ACC112 (cell line): ENCODE data around the gene DDR2.
"Not testable (repeated sequence)": the region's sequence is repeated elsewhere in the genome, so short reads cannot be mapped to it uniquely, and the experiment has no call there.

Experiments used
- H2AFZ ChIP-seq: fragments of 200-600 bp; sonication (generic); one replicate; pipeline ENCODE4 v1.6.0; 2017; ENCODE audit warnings: antibody characterized with exemption, low read length; ENCODE audit not compliant: unreplicated experiment
- H3K27ac ChIP-seq: fragments of 200-600 bp; sonication (generic); 2 replicates; pipeline ENCODE4 v1.5.1; 2014; ENCODE audit warnings: low read depth, mild to moderate bottlenecking, antibody characterized with exemption, low read length, moderate library complexity
- H3K27me3 ChIP-seq: fragments of 200-600 bp; sonication (generic); 2 replicates; pipeline ENCODE4 v1.6.1; 2014; ENCODE audit warnings: mild to moderate bottlenecking, antibody characterized with exemption, low read length, moderate library complexity, mixed read lengths; ENCODE audit not compliant: insufficient read depth
- H3K36me3 ChIP-seq: fragments of 200-600 bp; sonication (generic); 2 replicates; pipeline ENCODE4 v1.6.1; 2016; ENCODE audit warnings: mild to moderate bottlenecking, antibody characterized with exemption, low read length, moderate library complexity, mixed read lengths; ENCODE audit not compliant: insufficient read depth
- H3K4me1 ChIP-seq: fragments of 200-600 bp; sonication (generic); one replicate; pipeline ENCODE4 v1.6.1; 2016; ENCODE audit warnings: low read length, mixed read lengths; ENCODE audit not compliant: insufficient read depth, unreplicated experiment, control insufficient read depth
- H3K4me3 ChIP-seq: fragments of 200-600 bp; sonication (generic); 2 replicates; pipeline ENCODE4 v1.5.1; 2014; ENCODE audit warnings: mild to moderate bottlenecking, low read depth, low read length
- H3K79me2 ChIP-seq: fragments of 200-600 bp; sonication (generic); one replicate; pipeline ENCODE4 v1.6.0; 2016; ENCODE audit warnings: low read length; ENCODE audit not compliant: control insufficient read depth, unreplicated experiment, insufficient read depth

The DDR2 gene

DNA sequence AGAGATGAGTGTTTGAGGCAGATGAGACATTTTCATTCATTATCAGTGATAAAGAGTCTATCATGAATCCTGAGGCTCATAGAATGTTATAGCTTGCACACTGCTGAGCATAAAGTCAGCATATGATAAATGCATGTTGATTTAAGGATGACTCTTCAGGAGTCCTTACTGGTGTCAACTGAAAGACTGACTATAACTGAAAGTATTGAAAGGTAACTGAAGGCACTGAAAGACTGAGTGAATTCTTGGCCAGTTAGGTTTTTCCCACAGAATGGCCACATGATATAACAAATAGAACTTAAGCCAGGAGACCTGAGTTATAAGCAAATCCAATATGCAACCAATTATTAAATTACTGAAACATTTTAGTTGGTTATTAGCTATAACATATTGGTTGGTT lies 89.2 kb downstream of the DDR2 start:
- peaks cover 28% of the 10 kb centered on the region for H3K79me2 ChIP-seq
- peaks cover 19% of the 10 kb centered on the region for H3K36me3 ChIP-seq
- H3K27ac ChIP-seq: peak overlapping the region; percentile 17; the same call in 1 of the 2 replicates
- peaks cover 25% of the 10 kb centered on the region for H3K4me1 ChIP-seq
- H3K27me3 ChIP-seq: no peaks in the 10 kb centered on the region
- no peak overlapping the region for H2AFZ ChIP-seq
- no peak overlapping the region for H3K4me3 ChIP-seq

DNA sequence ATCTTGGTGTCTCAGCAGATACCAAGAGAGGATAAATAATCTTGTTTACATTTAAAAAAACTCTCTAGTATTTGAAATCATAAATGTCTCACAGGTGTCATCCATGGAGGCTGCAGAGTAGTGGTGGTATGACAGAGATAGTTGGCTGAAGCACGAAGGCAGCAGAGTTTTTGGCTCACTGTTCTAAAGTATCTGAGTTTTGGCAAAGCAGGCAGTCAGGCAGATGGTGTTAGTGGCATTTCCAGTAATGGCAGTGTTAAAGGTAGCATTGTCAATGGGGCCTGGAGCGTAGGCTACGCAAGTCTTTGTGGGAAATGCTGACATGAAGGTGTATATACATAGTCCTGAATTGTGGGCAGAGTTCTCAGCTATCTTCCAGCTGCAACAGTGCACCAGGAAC lies 89.8 kb downstream of the DDR2 start:
- no peaks in the 10 kb centered on the region for H3K27me3 ChIP-seq
- H3K36me3 ChIP-seq: peaks cover 19% of the 10 kb centered on the region
- H3K4me3 ChIP-seq: no peak overlapping the region
- H2AFZ ChIP-seq: no peak overlapping the region
- H3K4me1 ChIP-seq: peaks cover 24% of the 10 kb centered on the region
- H3K79me2 ChIP-seq: peaks cover 28% of the 10 kb centered on the region
- no peak overlapping the region for H3K27ac ChIP-seq

DNA sequence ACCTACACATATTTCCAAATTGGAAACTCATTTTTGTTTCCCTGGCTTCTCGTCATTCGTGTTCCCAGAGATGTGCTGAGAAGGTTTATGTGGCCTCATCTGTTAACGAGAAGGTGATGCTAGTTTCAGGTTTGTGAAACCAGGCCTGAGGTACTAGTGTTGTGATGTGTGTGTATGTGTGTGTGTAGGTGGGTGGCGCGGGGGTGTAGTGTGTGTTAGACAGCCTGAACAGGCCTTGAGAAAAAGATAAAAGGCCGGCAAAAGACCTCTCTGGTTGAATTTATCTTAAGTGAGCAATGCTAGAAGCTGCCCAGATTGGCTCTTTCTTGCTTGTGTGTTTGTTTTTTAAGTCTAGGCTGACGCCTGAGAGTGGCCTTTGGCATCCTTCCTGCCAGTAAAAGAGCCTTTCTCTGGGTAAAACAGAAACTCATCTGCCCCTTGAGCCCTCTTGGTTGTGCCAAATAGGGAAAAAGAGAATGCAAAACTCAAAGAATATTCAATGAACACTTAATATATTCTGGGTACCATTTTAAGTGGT lies 92.4 kb downstream of the DDR2 start:
- H3K27ac ChIP-seq: peak overlapping the region; percentile 41
- H3K36me3 ChIP-seq: peaks cover 12% of the 10 kb centered on the region
- H3K4me1 ChIP-seq: peaks cover 24% of the 10 kb centered on the region
- H2AFZ ChIP-seq: no peak overlapping the region
- no peaks in the 10 kb centered on the region for H3K27me3 ChIP-seq
- H3K79me2 ChIP-seq: peaks cover 31% of the 10 kb centered on the region
- no peak overlapping the region for H3K4me3 ChIP-seq

DNA sequence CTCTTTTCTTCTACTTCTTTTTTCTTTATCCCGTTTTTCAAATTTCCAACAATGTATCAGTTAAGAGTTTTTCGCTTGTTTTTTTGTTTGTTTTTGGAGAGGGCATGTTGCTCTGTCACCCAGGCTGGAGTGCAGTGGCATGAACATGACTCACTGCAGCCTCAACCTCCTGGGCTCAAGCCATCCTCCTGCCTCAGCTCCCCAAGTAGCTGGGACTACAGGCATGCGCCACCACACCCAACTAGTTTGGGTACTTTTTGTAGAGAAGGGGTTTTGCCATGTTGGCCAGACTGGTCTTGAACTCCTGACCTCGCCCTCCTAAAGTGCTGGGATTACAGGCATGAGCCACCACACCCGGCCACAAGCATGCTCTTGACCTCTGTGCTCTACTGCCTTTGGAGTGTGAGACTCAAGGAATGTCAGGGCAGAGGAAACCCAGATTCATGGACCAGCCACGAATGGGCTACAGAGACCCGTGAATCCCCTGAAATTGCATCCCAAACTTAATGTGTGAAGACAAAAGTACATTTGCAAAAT lies 93.1 kb downstream of the DDR2 start:
- Histone ChIP-seq H3K4me3 (no peak overlapping the region), H3K27ac (peak overlapping the region; percentile 41; the same call in 1 of the 2 replicates), H3K36me3 (0 out of 2 replicates have a peak, but pooled peaks cover 5% of the 10 kb centered on the region), H3K27me3 (no peaks in the 10 kb centered on the region), H3K79me2 (peaks cover 31% of the 10 kb centered on the region), H2AFZ (no peak overlapping the region), H3K4me1 (peaks cover 24% of the 10 kb centered on the region)

GRCh38 chr1:162726555-162726954 lies 94.3 kb downstream of the DDR2 start:
- no peaks in the 10 kb centered on the region for H3K27me3 ChIP-seq
- peaks cover 16% of the 10 kb centered on the region for H3K4me1 ChIP-seq
- no peak overlapping the region for H3K4me3 ChIP-seq
- H3K36me3 ChIP-seq: peaks cover 2% of the 10 kb centered on the region
- H2AFZ ChIP-seq: no peak overlapping the region
- peaks cover 33% of the 10 kb centered on the region for H3K79me2 ChIP-seq
- no peak overlapping the region for H3K27ac ChIP-seq

GRCh38 chr1:162727493-162727892 lies 95.2 kb downstream of the DDR2 start:
- Histone ChIP-seq H3K36me3 (peaks cover 11% of the 10 kb centered on the region), H3K79me2 (peaks cover 41% of the 10 kb centered on the region), H3K4me1 (peaks cover 16% of the 10 kb centered on the region)
- H3K4me3 ChIP-seq, H3K27me3 ChIP-seq, H3K27ac ChIP-seq, H2AFZ ChIP-seq: not testable (repeated sequence)

- H3K4me3 ChIP-seq: no peak overlapping the region
- H3K27ac ChIP-seq: no peak overlapping the region
- H3K36me3 ChIP-seq: peaks cover 22% of the 10 kb centered on the region
- peaks cover 37% of the 10 kb centered on the region for H3K79me2 ChIP-seq
- H3K27me3 ChIP-seq: no peaks in the 10 kb centered on the region
- no peak overlapping the region for H2AFZ ChIP-seq
- peaks cover 16% of the 10 kb centered on the region for H3K4me1 ChIP-seq
Observed at GRCh38 chr1:162728573-162728972, 96.3 kb downstream of the DDR2 start.

- Histone ChIP-seq H3K36me3 (peaks cover 24% of the 10 kb centered on the region), H3K79me2 (peaks cover 30% of the 10 kb centered on the region)
Observed at GRCh38 chr1:162729195-162729774, 97.0 kb downstream of the DDR2 start.

GRCh38 chr1:162732094-162732493 lies 99.8 kb downstream of the DDR2 start:
- Histone ChIP-seq H3K27me3 (no peaks in the 10 kb centered on the region), H2AFZ (no peak overlapping the region), H3K79me2 (peaks cover 31% of the 10 kb centered on the region), H3K4me3 (no peak overlapping the region), H3K4me1 (no peaks in the 10 kb centered on the region), H3K36me3 (peaks cover 44% of the 10 kb centered on the region), H3K27ac (no peak overlapping the region)

More at GRCh38 chr1:162729195-162729774, 97.0 kb downstream of the DDR2 start:
- H3K27ac ChIP-seq, H3K27me3 ChIP-seq, H3K4me3 ChIP-seq, H2AFZ ChIP-seq: not testable (repeated sequence)
- H3K4me1 ChIP-seq: peaks cover 16% of the 10 kb centered on the region

GRCh38 chr1:162732566-162733335 lies 100.5 kb downstream of the DDR2 start:
- no peak overlapping the region for H3K27ac ChIP-seq
- peaks cover 31% of the 10 kb centered on the region for H3K79me2 ChIP-seq
- H3K4me3 ChIP-seq: no peak overlapping the region
- no peaks in the 10 kb centered on the region for H3K4me1 ChIP-seq
- H3K36me3 ChIP-seq: peaks cover 44% of the 10 kb centered on the region
- H2AFZ ChIP-seq: no peak overlapping the region
- no peaks in the 10 kb centered on the region for H3K27me3 ChIP-seq

- H3K4me1 ChIP-seq: no peaks in the 10 kb centered on the region
- H3K27me3 ChIP-seq: no peaks in the 10 kb centered on the region
- no peak overlapping the region for H3K4me3 ChIP-seq
- peaks cover 31% of the 10 kb centered on the region for H3K79me2 ChIP-seq
- no peak overlapping the region for H3K27ac ChIP-seq
- H3K36me3 ChIP-seq: peaks cover 44% of the 10 kb centered on the region
- H2AFZ ChIP-seq: no peak overlapping the region
Observed at GRCh38 chr1:162733336-162733590, 101.0 kb downstream of the DDR2 start.
